ENCODE measurements around the gene BTRC.

- TF ChIP-seq EP300 (IDR thresholded peaks at IDR 0.05) = no peak
- TF ChIP-seq FOSB (CRISPR knock-in tag; IDR thresholded peaks at IDR 0.05) = no peak
- TF ChIP-seq NR3C1 (IDR thresholded peaks at IDR 0.05) = no peak
Measured at GRCh38 chr10:101321073-101321472, 32.9 kb upstream of the BTRC start.

All from A549 (cell line).